Mesenchymal stem cell (in vitro differentiated cells and primary cell): ENCODE results near the gene TCF7L1.
"Not testable (repeated sequence)": the region's sequence is repeated elsewhere in the genome, so short reads cannot be mapped to it uniquely, and the experiment has no call there.

ENCODE experiments used
- DNase-seq: peaks from one replicate; pipeline ENCODE4 v3.0.0-alpha.2; 2013
- H2AFZ ChIP-seq: one replicate; pipeline ENCODE4 v1.6.1; 2013; ENCODE audit warnings: low read depth, mild to moderate bottlenecking, control low read depth, inconsistent platforms, low read length, moderate library complexity
- H2AK5ac ChIP-seq: 2 replicates; pipeline ENCODE4 v1.6.1; 2013; ENCODE audit warnings: low read length, moderate library complexity, mild to moderate bottlenecking, inconsistent platforms; ENCODE audit not compliant: severe bottlenecking
- H2BK120ac ChIP-seq: one replicate; pipeline ENCODE4 v1.6.1; 2013; ENCODE audit warnings: low read depth, mild to moderate bottlenecking, inconsistent platforms, low read length, moderate library complexity
- H2BK12ac ChIP-seq, 2 experiments: one replicate each; pipeline ENCODE4 v1.6.1; 2013; ENCODE audit warnings: inconsistent platforms in 2 of 2, low read length in 2 of 2, mild to moderate bottlenecking in 2 of 2, moderate library complexity in 2 of 2, control low read depth in 1 of 2
- H2BK15ac ChIP-seq: one replicate; pipeline ENCODE4 v1.6.1; 2013; ENCODE audit warnings: mild to moderate bottlenecking, low read depth, inconsistent platforms; ENCODE audit not compliant: poor library complexity, severe bottlenecking
- H2BK5ac ChIP-seq: 2 replicates; pipeline ENCODE4 v1.6.1; 2013; ENCODE audit warnings: low read depth, mild to moderate bottlenecking, low read length, control low read depth, inconsistent platforms; ENCODE audit not compliant: poor library complexity, severe bottlenecking
- H3K14ac ChIP-seq, 2 experiments: one replicate each; pipeline ENCODE4 v1.6.1; 2013; ENCODE audit warnings: inconsistent platforms in 2 of 2, low read length in 2 of 2, control low read depth in 1 of 2, mild to moderate bottlenecking in 1 of 2, moderate library complexity in 1 of 2
- H3K18ac ChIP-seq, 2 experiments: one replicate each; pipeline ENCODE4 v1.6.1; 2013; ENCODE audit warnings: inconsistent platforms in 2 of 2, low read length in 2 of 2, control low read depth in 1 of 2, low read depth in 1 of 2, mild to moderate bottlenecking in 1 of 2
- H3K23ac ChIP-seq, 2 experiments: one replicate each; pipeline ENCODE4 v1.6.1; 2013; ENCODE audit warnings: inconsistent platforms in 2 of 2, low read length in 2 of 2, mild to moderate bottlenecking in 2 of 2, moderate library complexity in 2 of 2, control low read depth in 1 of 2
- H3K27ac ChIP-seq: 2 replicates; pipeline ENCODE4 v1.5.1; 2013; ENCODE audit warnings: mild to moderate bottlenecking, moderate library complexity, low read length, control low read depth, inconsistent platforms; ENCODE audit not compliant: poor library complexity, severe bottlenecking
- H3K27me3 ChIP-seq, 2 experiments: 2 replicates each; pipeline versions ENCODE4 v1.6.1 to v1.7.0; 2013; ENCODE audit warnings: low read length in 2 of 2, mild to moderate bottlenecking in 2 of 2, moderate library complexity in 2 of 2, control low read depth in 1 of 2, inconsistent platforms in 1 of 2; ENCODE audit not compliant: control insufficient read depth in 1 of 2, insufficient read depth in 1 of 2
- H3K36me3 ChIP-seq, 2 experiments: 2 replicates each; pipeline versions ENCODE4 v1.6.1 to v1.7.0; 2013; ENCODE audit warnings: low read length in 2 of 2, control low read depth in 1 of 2, inconsistent platforms in 1 of 2, low read depth in 1 of 2, mild to moderate bottlenecking in 1 of 2; ENCODE audit not compliant: insufficient read depth in 2 of 2, control insufficient read depth in 1 of 2
- H3K4ac ChIP-seq, 2 experiments: one replicate each; pipeline ENCODE4 v1.6.1; 2013; ENCODE audit warnings: inconsistent platforms in 2 of 2, low read length in 2 of 2, mild to moderate bottlenecking in 2 of 2, moderate library complexity in 2 of 2, control low read depth in 1 of 2, low read depth in 1 of 2
- H3K4me1 ChIP-seq: 2 replicates; pipeline ENCODE4 v1.6.1; 2013; ENCODE audit warnings: low read depth, low read length, control low read depth; ENCODE audit not compliant: control insufficient read depth, insufficient read depth
- H3K4me2 ChIP-seq: 2 replicates; pipeline ENCODE4 v1.6.1; 2013; ENCODE audit warnings: low read length, mild to moderate bottlenecking, inconsistent platforms; ENCODE audit not compliant: poor library complexity, severe bottlenecking
- H3K4me3 ChIP-seq, 2 experiments: 2 replicates each; pipeline versions ENCODE4 v1.5.1 to v1.7.0; 2013; ENCODE audit warnings: low read length in 2 of 2, mild to moderate bottlenecking in 2 of 2, control low read depth in 1 of 2, low read depth in 1 of 2; ENCODE audit not compliant: insufficient read depth in 1 of 2
- H3K79me1 ChIP-seq: replicated peaks from 2 replicates; pipeline ENCODE4 v1.6.1; 2013; ENCODE audit warnings: mild to moderate bottlenecking, control low read depth, low read length, inconsistent platforms; ENCODE audit not compliant: poor library complexity, severe bottlenecking
- H3K9ac ChIP-seq: 2 replicates; pipeline ENCODE4 v1.7.0; 2013; ENCODE audit warnings: mild to moderate bottlenecking, low read length, moderate library complexity
- H3K9me3 ChIP-seq: 2 replicates; pipeline ENCODE4 v1.7.0; 2013; ENCODE audit warnings: mild to moderate bottlenecking, low read length; ENCODE audit not compliant: control insufficient read depth
- H4K8ac ChIP-seq: one replicate; pipeline ENCODE4 v1.6.1; 2013; ENCODE audit warnings: inconsistent platforms, mild to moderate bottlenecking, low read length, moderate library complexity
- H4K91ac ChIP-seq: one replicate; pipeline ENCODE4 v1.6.1; 2013; ENCODE audit warnings: mild to moderate bottlenecking, low read length, inconsistent platforms
- WGBS: methylation state at CpG from one replicate; pipeline ENCODE4 v1.1.7; 2013; ENCODE audit warnings: mixed read lengths; 5-methylcytosine and 5-hydroxymethylcytosine counted together

TCF7L1 gene

DNA sequence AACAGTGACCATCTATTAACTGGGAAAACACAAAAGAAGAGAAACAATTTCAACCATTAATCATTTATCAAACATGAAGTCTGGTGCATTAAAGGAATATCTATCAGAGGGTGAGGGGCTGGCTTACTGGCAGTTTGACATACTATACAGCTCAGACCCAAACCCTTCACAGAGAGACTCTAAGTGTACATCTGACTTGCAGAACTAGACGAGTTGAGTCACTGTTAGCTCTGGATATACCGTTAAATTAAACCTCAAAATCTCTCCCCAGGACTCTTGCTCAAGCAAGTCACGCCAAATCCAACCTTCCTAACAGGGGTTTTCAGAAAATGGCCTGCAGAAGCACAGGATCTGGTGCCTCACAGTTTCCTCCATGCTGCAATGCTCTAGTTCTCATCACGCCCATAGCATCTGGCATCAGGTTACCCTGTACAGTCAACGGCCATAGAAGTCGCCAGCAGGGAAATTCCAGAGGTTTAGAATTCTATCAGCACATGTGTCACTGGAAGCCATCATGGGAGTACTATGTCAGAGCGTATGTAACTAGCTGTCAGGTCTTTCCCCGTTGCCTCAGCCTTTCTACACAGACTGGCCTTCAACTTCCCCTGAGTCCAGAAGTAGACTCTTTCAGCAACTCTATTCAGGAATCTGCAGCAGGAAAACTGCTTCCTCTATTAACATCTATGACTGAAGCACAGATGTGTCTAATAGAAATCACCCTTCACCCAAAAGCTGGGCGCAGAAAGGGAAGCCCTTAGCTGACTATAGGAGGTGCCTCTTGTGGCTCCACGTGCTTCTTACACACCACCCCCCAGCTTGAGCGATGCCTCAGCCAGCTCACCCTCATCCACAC lies 185.3 kb downstream of the TCF7L1 start:
- Histone ChIP-seq H2BK15ac (no peak overlapping the region), H2AFZ (no peak overlapping the region), H2BK5ac (no peak overlapping the region), H3K4me3 (no peak overlapping the region), H3K36me3 (peaks cover 56 to 72% of the 10 kb centered on the region in 2 experiments), H3K4me2 (no peak overlapping the region), H3K14ac (no peak overlapping the region), H3K79me1 (peaks cover 29% of the 10 kb centered on the region), H3K23ac (no peak overlapping the region), H2AK5ac (no peak overlapping the region), H3K9ac (peak overlapping the region; percentile 12), H4K8ac (no peak overlapping the region), H3K27ac (peak overlapping the region; percentile 28), H4K91ac (no peak overlapping the region), H3K9me3 (no peaks in the 10 kb centered on the region), H3K18ac (no peak overlapping the region), H2BK120ac (no peak overlapping the region), H3K4me1 (peaks cover 10% of the 10 kb centered on the region), H3K4ac (peak overlapping the region in 1 of 2 experiments; percentile 17), H2BK12ac (no peak overlapping the region), H3K27me3 (no peaks in the 10 kb centered on the region)
- DNase-seq, result peak; percentile 71
- WGBS, result 88% methylated on average over 11 of the region's 11 CpGs

GRCh38 chr2:85319796-85320195 lies 186.6 kb downstream of the TCF7L1 start:
- H3K4me2 ChIP-seq, result no peak overlapping the region
- H3K27ac ChIP-seq, result no peak overlapping the region
- H3K23ac ChIP-seq, result no peak overlapping the region
- H2AFZ ChIP-seq, result no peak overlapping the region
- no peak overlapping the region for H2BK12ac ChIP-seq
- H4K91ac ChIP-seq, result no peak overlapping the region
- no peaks in the 10 kb centered on the region for H3K9me3 ChIP-seq
- H3K4ac ChIP-seq, result no peak overlapping the region
- peaks cover 31% of the 10 kb centered on the region for H3K79me1 ChIP-seq
- peaks cover 61 to 79% of the 10 kb centered on the region in 2 experiments for H3K36me3 ChIP-seq
- no peak overlapping the region for H2BK5ac ChIP-seq
- no peak overlapping the region for H2BK15ac ChIP-seq
- no peak overlapping the region for H3K18ac ChIP-seq
- no peak overlapping the region for H3K14ac ChIP-seq
- H3K4me3 ChIP-seq, result no peak overlapping the region
- H2AK5ac ChIP-seq, result no peak overlapping the region
- 99% methylated on average over 4 of the region's 4 CpGs for WGBS
- no peak overlapping the region for H2BK120ac ChIP-seq
- no peaks in the 10 kb centered on the region for H3K27me3 ChIP-seq
- no peak overlapping the region for H3K9ac ChIP-seq
- DNase-seq, result no peak
- no peak overlapping the region for H4K8ac ChIP-seq
- H3K4me1 ChIP-seq, result peaks cover 9% of the 10 kb centered on the region

DNA sequence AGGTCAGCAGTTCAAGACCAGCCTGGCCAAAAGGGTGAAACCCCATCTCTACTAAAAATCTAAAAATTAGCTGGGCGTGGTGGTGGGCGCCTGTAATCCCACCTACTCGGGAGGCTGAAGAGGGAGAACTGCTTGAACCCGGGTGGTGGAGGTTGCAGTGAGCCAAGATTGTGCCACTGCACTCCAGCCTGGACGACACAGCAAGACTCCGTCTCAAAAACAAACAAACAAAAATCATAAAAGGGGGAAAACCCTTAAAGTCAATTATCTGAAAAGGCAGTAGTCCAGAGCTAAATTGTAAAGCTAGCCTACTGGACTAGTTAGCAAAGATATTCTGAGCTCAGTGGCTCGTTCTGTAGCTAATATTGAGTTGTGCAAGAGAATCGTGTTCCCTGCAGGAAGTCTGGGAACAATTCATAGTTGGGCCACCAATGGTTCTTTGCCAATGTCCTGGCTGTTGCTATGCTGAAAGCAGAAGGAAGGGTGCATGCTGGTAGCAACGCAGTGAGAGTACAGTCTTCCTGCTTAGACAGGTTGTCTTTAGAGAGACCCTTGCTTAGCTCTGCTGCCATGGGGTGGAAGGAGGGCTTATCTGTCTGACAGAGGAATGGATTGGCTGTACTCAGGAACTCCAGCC lies 190.3 kb downstream of the TCF7L1 start:
- DNase-seq, result no peak
- no peak overlapping the region for H3K18ac ChIP-seq
- no peak overlapping the region for H2AFZ ChIP-seq
- peaks cover 21% of the 10 kb centered on the region for H3K4me1 ChIP-seq
- no peak overlapping the region for H3K14ac ChIP-seq
- no peak overlapping the region for H3K27ac ChIP-seq
- 98% methylated on average over 7 of the region's 9 CpGs for WGBS
- no peak overlapping the region for H4K91ac ChIP-seq
- no peak overlapping the region for H2BK120ac ChIP-seq
- no peak overlapping the region for H2BK12ac ChIP-seq
- peaks cover 27% of the 10 kb centered on the region for H3K79me1 ChIP-seq
- no peak overlapping the region for H3K9ac ChIP-seq
- H2BK15ac ChIP-seq, result no peak overlapping the region
- H3K23ac ChIP-seq, result no peak overlapping the region
- no peak overlapping the region for H3K4me3 ChIP-seq
- peak overlapping the region; percentile 20 for H4K8ac ChIP-seq
- no peak overlapping the region for H3K4me2 ChIP-seq
- H3K4ac ChIP-seq, result no peak overlapping the region
- H3K9me3 ChIP-seq, result no peaks in the 10 kb centered on the region
- no peak overlapping the region for H2BK5ac ChIP-seq
- H2AK5ac ChIP-seq, result no peak overlapping the region
- H3K36me3 ChIP-seq, result peaks cover 44 to 75% of the 10 kb centered on the region in 2 experiments
- no peaks in the 10 kb centered on the region for H3K27me3 ChIP-seq

- not testable (repeated sequence) for H3K4ac ChIP-seq, H4K91ac ChIP-seq, H2BK15ac ChIP-seq, H3K27me3 ChIP-seq, H2AK5ac ChIP-seq, H3K18ac ChIP-seq, H3K9ac ChIP-seq, H3K4me3 ChIP-seq, H3K4me2 ChIP-seq, DNase-seq, H2BK5ac ChIP-seq, H3K14ac ChIP-seq, H3K27ac ChIP-seq, H2BK12ac ChIP-seq, H4K8ac ChIP-seq, H2AFZ ChIP-seq, H2BK120ac ChIP-seq, H3K23ac ChIP-seq, H3K9me3 ChIP-seq
- H3K4me1 ChIP-seq, result peaks cover 19% of the 10 kb centered on the region
- peaks cover 43 to 75% of the 10 kb centered on the region in 2 experiments for H3K36me3 ChIP-seq
- H3K79me1 ChIP-seq, result peaks cover 27% of the 10 kb centered on the region
- WGBS, result over 99% methylated on average over 11 of the region's 11 CpGs
These were observed 190.8 kb downstream of the TCF7L1 start for GRCh38 chr2:85323988-85324367.
